SK-N-MC (cell line): ENCODE measurements around the gene GABARAP.

Source experiments
- DNase-seq: peaks from one replicate; pipeline ENCODE4 v3.0.0-alpha.2; 2011; ENCODE audit warnings: low read depth, low spot score
- H3K27ac ChIP-seq: fragments of 200-600 bp; sonication (generic); 2 replicates; pipeline ENCODE4 v1.5.1; 2016; ENCODE audit warnings: mixed run types
- H3K36me3 ChIP-seq: fragments of 200-600 bp; sonication (generic); 2 replicates; pipeline ENCODE4 v1.6.1; 2017; ENCODE audit warnings: antibody characterized with exemption, low read length, mixed read lengths; ENCODE audit not compliant: insufficient read depth
- H3K4me3 ChIP-seq: fragments of 200-600 bp; sonication (generic); 2 replicates; pipeline ENCODE4 v1.5.1; 2016
- H3K9ac ChIP-seq: fragments of 200-600 bp; sonication (generic); 2 replicates; pipeline ENCODE4 v1.8.0; 2017; ENCODE audit warnings: mixed run types, mixed read lengths; ENCODE audit not compliant: insufficient read length
- H3K9me3 ChIP-seq: fragments of 200-600 bp; sonication (generic); 2 replicates; pipeline ENCODE4 v1.6.1; 2017; ENCODE audit warnings: low read depth, mild to moderate bottlenecking, antibody characterized with exemption, low read length, moderate library complexity, mixed read lengths
- EZH2 ChIP-seq: fragments of 200-600 bp; sonication (generic); IDR thresholded peaks from one replicate; pipeline ENCODE4 v1.6.1; 2017; ENCODE audit warnings: antibody characterized with exemption
- FOXP2 ChIP-seq: optimal IDR thresholded peaks from 2 replicates; pipeline ENCODE3; 2011; ENCODE audit warnings: mild to moderate bottlenecking, moderate library complexity; ENCODE audit not compliant: insufficient read depth; ENCODE audit errors: extremely low read length, control extremely low read depth
- POLR2AphosphoS5 ChIP-seq: IDR thresholded peaks from 2 replicates; pipeline ENCODE4 v1.6.1; 2012; ENCODE audit warnings: mild to moderate bottlenecking, low read depth, low read length, borderline replicate concordance

GABARAP gene

DNA sequence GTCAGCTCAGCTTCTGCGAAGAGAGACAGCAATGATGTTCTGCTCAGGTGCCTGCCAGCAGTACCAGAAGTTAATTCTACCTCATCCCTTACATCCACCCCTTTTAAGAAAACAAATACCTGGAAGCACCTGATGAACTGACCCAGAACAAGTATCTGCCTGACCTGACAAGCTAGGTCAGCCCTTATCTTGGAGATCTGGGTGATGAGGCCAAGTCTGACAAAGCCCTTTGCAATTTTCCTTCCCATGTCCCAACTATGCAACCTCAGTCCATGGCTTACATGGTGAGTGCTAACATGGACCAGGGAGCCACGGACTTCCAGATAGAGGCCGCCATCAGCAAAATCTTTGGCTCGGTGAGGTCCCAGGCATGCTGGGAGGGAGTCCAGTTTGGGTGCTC lies 18.9 kb downstream of the GABARAP start:
- H3K27ac ChIP-seq: no peak overlapping the region
- no peak overlapping the region for H3K4me3 ChIP-seq
- H3K36me3 ChIP-seq: peaks cover 73% of the 10 kb centered on the region
- H3K9me3 ChIP-seq: no peaks in the 10 kb centered on the region
- TF ChIP-seq POLR2AphosphoS5 (no peak), FOXP2 (no peak), EZH2 (no peak)
- no peak for DNase-seq
- H3K9ac ChIP-seq: no peak overlapping the region

DNA sequence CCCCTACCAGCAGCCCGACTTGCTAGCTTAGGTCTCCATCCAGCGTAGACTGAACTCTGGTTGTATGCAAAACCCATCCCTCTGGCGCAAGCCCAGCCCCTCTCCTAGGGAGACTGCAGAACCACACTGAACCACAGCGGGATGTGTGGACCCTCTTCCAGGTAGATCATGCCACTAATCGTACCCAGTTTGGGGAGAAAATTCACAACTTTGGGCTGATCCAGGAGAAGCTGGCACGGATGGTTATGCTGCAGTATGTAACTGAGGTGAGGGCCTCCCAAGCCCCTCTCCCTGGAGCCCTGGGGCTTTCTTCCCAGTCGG lies 19.3 kb downstream of the GABARAP start:
- H3K36me3 ChIP-seq: peaks cover 69% of the 10 kb centered on the region
- no peak overlapping the region for H3K9ac ChIP-seq
- H3K4me3 ChIP-seq: no peak overlapping the region
- TF ChIP-seq POLR2AphosphoS5 (no peak), FOXP2 (no peak), EZH2 (no peak)
- H3K27ac ChIP-seq: 0 out of 2 replicates have a peak overlapping the region, but pooled peaks have one; percentile 19
- no peaks in the 10 kb centered on the region for H3K9me3 ChIP-seq
- no peak for DNase-seq

DNA sequence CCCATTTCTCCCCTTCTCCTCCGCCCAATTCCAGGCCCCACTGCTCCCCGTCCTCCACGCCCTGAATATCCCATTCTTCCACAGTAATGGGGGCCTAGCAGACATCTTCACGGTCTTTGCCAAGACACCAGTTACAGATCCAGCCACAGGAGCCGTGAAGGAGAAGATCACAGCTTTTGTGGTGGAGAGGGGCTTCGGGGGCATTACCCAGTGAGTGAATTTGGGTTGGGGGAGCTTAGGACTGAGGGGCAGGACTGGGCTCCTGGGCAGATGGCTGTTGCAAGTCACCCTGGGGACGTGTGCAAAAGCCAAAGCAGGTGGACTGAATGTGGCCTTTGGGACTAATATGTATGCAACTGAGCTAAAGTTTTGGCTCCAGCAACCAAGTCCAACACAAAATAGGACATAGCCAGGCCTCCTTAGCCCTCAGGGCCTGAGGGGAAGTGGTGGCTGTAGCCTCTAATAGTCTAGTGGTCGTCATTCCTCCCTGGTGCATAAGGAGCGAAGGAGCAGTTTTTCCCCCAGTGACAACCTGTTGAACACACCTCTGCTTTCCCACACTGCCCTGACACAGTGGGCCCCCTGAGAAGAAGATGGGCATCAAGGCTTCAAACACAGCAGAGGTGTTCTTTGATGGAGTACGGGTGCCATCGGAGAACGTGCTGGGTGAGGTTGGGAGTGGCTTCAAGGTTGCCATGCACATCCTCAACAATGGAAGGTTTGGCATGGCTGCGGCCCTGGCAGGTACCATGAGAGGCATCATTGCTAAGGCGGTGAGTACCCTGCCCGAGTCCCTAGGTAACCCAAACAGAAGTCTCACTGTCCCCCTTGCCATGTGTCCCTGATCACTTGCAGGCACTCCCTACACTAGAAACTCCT lies 19.9 kb downstream of the GABARAP start:
- no peak overlapping the region for H3K4me3 ChIP-seq
- no peak for DNase-seq
- H3K9me3 ChIP-seq: no peaks in the 10 kb centered on the region
- no peak overlapping the region for H3K9ac ChIP-seq
- H3K36me3 ChIP-seq: peaks cover 63% of the 10 kb centered on the region
- TF ChIP-seq FOXP2: no peak
- no peak for TF ChIP-seq EZH2
- peak overlapping the region; percentile 42; the same call in 1 of the 2 replicates for H3K27ac ChIP-seq

DNA sequence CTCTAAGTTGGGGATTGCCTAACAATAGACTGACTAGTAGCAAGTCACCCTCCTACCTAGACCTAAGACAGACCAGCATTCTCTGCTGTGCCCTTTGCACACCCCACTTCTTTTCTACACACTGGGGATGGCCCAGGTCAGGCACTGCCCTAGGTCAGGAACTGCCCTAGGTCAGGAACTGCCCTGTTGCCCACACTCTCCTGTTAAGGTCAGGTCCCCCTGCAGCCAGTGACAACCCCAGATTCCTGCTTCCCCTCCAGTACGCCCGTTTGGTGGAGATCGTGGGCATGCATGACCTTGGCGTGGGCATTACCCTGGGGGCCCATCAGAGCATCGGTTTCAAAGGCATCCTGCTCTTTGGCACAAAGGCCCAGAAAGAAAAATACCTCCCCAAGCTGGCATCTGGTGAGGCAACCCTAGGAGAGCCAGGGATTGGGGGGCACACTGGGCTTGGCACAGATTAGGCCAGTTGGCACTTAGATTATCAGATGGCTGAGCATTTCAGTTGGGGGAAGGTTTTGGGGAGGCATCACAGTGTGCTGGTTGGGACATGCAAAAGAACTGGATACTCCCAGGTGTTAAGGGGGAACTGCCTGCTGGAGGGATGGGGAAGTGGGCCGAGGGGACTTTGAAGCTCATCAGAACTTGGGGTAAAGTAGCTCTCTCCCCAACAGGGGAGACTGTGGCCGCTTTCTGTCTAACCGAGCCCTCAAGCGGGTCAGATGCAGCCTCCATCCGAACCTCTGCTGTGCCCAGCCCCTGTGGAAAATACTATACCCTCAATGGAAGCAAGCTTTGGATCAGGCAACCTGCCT lies 20.8 kb downstream of the GABARAP start:
- TF ChIP-seq POLR2AphosphoS5: 0 out of 2 replicates have a peak, but pooled peaks have one; percentile 7
- no peak for TF ChIP-seq FOXP2
- no peak for TF ChIP-seq EZH2
- Histone ChIP-seq H3K27ac (peak overlapping the region; percentile 42; the same call in 1 of the 2 replicates), H3K9ac (no peak overlapping the region), H3K4me3 (peak overlapping the region; percentile 90), H3K36me3 (peaks cover 54% of the 10 kb centered on the region), H3K9me3 (no peaks in the 10 kb centered on the region)
- no peak for DNase-seq

DNA sequence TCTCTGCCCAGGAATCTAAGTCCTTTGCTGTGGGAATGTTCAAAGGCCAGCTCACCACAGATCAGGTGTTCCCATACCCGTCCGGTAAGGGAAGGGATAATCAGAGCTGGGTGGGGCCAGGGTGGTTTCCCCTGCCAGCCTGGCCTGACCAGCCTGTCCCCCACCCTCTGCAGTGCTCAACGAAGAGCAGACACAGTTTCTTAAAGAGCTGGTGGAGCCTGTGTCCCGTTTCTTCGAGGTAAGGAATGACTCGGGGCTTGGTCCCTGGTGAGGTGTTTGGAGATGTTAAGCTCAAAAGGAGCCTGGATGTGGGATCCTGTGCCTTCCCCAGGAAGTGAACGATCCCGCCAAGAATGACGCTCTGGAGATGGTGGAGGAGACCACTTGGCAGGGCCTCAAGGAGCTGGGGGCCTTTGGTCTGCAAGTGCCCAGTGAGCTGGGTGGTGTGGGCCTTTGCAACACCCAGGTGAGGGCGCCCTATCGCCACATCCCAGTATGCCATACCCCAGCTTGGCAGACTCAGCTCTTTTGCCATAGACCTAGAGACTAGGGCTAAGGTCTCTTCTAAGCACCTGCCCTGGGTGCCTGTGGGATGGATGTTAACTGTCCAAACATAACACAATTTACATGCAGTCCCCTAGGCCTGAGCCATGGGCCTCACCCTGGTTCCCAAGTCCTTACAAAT lies 21.5 kb downstream of the GABARAP start:
- Histone ChIP-seq H3K9ac (peak overlapping the region; percentile 82), H3K36me3 (peaks cover 47% of the 10 kb centered on the region), H3K9me3 (no peaks in the 10 kb centered on the region), H3K4me3 (peak overlapping the region; percentile 90), H3K27ac (peak overlapping the region; percentile 98)
- TF ChIP-seq POLR2AphosphoS5: no peak; the same call in 1 of the 2 replicates
- TF ChIP-seq EZH2: no peak
- no peak for TF ChIP-seq FOXP2
- no peak for DNase-seq

DNA sequence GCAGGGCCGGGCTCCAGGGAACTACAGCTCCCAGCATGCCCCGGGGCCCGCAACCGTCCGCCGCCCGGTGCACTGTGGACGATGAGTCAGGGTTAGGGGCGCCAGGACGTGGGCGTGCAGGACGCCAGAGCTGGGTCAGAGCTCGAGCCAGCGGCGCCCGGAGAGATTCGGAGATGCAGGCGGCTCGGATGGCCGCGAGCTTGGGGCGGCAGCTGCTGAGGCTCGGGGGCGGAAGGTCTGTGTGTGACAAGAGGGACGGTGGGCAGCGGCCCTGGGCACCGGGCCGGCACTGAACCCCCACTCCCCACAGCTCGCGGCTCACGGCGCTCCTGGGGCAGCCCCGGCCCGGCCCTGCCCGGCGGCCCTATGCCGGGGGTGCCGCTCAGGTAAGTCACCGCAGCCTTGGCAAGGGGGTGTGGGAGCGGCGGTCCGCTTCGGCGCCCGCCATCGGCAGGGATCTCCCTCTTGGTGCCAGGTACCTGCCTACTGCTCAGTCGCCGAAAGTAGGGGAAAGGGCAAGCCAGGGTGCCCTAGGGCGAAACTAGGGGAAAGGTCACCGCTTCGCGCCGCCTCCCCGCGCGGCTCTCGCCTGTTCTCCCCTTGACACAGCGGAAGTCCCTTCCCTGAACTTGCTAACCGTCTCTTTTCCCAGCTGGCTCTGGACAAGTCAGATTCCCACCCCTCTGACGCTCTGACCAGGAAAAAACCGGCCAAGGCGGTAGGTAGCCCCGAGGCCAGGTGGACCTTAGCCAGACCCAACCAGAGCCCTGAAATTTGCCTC lies 22.2 kb downstream of the GABARAP start, which contains the start of the genes ACADVL and DLG4:
Gene ACADVL (plus strand): TSS at position 127 of the 781 bp plus-strand sequence. CDS start 47 bp downstream, at position 174.
Gene DLG4 (minus strand): TSS at position 25 of the 781 bp plus-strand sequence.
- H3K27ac ChIP-seq: peak within 1 kb of the TSS; percentile 98

DNA sequence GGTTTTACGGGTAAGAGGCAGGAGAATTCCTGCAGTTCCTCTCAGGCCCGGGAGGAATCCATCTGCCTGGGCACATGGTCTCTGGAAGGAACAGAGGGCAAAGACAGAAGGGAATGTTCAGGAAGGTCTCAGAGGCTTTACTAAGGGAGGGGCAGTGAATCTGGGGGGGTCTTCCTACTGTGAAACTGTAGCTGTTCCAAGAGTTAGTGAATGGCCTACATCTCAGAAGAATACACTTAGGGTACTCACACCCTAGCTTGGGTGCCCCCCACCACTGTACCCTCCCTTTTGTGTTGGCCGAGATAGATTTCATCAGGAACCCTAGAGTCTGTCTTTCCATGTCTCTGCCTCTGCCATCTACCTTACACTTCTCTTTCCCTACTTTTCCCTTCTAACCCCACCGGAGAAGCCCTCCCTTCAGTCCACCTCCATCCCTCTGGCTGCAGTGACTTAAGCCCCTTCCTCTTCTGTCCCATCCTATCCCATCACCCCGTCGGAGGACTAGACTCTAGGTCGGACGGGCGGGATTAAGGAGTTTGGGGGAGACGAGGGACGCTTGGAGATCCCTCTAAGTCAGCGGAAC lies 22.9 kb downstream of the GABARAP start:
- Histone ChIP-seq H3K36me3 (peaks cover 32% of the 10 kb centered on the region), H3K9me3 (no peaks in the 10 kb centered on the region), H3K9ac (peak overlapping the region; percentile 82), H3K4me3 (peak overlapping the region; percentile 90), H3K27ac (peak overlapping the region; percentile 98)
- DNase-seq: no peak
- TF ChIP-seq FOXP2 (no peak), POLR2AphosphoS5 (peak; percentile 12; the same call in 1 of the 2 replicates), EZH2 (no peak)

More for the DNA sequence above, 22.2 kb downstream of the GABARAP start, which contains the start of the genes ACADVL and DLG4:
- no peak for DNase-seq
- TF ChIP-seq POLR2AphosphoS5: 0 out of 2 replicates have a peak, but pooled peaks have one; percentile 28
- no peak for TF ChIP-seq EZH2
- peak within 1 kb of the TSS; percentile 82 for H3K9ac ChIP-seq
- H3K36me3 ChIP-seq: peaks cover 39% of the 10 kb centered on the region
- H3K4me3 ChIP-seq: peak within 1 kb of the TSS; percentile 90
- H3K9me3 ChIP-seq: no peaks in the 10 kb centered on the region
